Fibroblast of villous mesenchyme (primary cell): ENCODE results near the gene RAB5IF. TPM values are rescaled to one million over a fixed set of nuclear protein-coding genes. Genes with fewer than 3 reads are reported as not detected.

Source experiments
- DNase-seq: peaks from one replicate; pipeline ENCODE4 v3.0.0-alpha.2; 2010; ENCODE audit warnings: low read depth
- H3K4me3 ChIP-seq: 2 replicates; pipeline ENCODE4 v1.5.1; 2011; ENCODE audit warnings: low read depth, mild to moderate bottlenecking, low read length
- total RNA-seq: library from RNA; depleted of rRNA; stranded (reverse); fragments of >200 nt; gene quantifications from 2 replicates; pipeline ENCODE4 v1.2.3, GENCODE V29; 2012
- TF ChIP-seq, protein P1 (sequence below): IDR thresholded peaks from 2 replicates; pipeline ENCODE4 v1.5.1; 2012; ENCODE audit warnings: low read depth, mild to moderate bottlenecking, low read length; ENCODE audit not compliant: insufficient read depth

The RAB5IF gene
- total RNA-seq, 1 donor, result 103 TPM

DNA sequence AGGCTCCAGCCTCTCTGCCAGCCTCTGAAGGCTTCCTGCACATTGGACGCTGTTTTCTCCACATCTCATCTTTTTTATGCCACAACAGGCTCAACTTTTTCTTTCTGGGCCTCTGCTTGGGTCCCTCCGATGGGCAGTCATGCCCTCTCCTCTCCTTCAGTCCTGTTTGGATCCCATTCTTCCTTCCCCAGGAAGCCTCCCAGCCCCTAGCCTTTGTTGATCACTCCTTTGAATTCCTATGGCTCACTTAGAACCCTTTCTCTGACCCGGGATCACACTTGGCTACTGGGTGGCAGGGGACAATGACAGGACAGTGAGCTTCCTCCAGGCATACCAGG is 35.9 kb downstream of the RAB5IF start:
- no peak overlapping the region for H3K4me3 ChIP-seq
- no peak for DNase-seq
- TF ChIP-seq, protein P1, sequence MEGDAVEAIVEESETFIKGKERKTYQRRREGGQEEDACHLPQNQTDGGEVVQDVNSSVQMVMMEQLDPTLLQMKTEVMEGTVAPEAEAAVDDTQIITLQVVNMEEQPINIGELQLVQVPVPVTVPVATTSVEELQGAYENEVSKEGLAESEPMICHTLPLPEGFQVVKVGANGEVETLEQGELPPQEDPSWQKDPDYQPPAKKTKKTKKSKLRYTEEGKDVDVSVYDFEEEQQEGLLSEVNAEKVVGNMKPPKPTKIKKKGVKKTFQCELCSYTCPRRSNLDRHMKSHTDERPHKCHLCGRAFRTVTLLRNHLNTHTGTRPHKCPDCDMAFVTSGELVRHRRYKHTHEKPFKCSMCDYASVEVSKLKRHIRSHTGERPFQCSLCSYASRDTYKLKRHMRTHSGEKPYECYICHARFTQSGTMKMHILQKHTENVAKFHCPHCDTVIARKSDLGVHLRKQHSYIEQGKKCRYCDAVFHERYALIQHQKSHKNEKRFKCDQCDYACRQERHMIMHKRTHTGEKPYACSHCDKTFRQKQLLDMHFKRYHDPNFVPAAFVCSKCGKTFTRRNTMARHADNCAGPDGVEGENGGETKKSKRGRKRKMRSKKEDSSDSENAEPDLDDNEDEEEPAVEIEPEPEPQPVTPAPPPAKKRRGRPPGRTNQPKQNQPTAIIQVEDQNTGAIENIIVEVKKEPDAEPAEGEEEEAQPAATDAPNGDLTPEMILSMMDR, result no peak

DNA sequence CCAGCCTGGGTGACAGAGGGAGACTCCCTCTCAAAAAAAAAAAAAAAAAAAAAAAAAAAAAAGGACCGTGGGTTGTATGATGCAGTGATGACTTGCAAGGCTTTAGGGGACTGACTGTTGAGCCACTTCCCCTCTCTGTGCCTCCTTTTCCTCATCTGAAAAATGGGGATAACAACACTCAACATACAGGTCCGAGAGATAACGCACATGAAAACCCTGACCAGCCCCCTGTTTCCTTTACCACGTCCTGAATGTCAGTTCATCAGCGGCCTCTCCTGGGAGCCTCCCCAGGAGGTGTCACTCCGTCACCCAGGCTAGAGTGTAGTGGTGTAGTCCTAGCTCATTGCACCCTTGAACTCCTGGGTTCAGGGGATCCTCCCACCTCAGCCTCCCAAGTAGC is 36.6 kb downstream of the RAB5IF start:
- TF ChIP-seq, protein P1, result no peak

DNA sequence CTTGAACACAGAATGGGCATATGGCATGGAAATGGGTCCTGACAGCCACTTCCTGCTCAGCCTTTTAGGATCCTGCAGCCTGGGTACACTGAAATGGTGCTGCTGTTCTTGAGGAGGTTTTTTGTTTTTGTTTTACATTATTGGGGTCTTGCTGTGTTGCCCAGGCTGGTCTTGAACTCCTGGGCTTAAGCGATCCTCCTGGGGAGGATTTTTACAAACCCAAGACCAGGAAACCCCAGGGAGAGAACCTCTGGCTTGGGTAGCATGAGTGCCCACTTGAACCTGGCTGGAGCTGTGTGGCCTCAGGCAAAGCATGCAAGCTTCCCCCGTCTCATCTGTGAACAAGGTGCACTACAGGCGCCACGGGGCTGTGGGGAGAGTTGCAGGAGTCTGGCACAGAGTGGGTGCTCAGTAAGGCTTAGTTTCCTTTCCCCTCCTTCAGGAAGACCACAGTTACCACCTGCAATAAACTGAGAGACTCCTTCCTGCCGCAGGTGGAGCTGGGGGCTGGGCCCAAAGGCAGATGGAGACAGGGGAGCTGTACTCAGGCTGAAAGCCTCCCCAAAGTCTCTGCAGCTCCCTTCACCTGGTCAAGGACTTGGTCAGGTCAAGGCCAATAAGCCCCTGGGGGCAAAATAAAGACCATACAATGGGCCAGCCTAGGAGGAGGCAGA is 38.6 kb downstream of the RAB5IF start:
- no peak for DNase-seq
- H3K4me3 ChIP-seq, result no peak overlapping the region
- TF ChIP-seq, protein P1, result no peak

More for the DNA sequence above, 36.6 kb downstream of the RAB5IF start:
- no peak for DNase-seq
- H3K4me3 ChIP-seq, result no peak overlapping the region

DNA sequence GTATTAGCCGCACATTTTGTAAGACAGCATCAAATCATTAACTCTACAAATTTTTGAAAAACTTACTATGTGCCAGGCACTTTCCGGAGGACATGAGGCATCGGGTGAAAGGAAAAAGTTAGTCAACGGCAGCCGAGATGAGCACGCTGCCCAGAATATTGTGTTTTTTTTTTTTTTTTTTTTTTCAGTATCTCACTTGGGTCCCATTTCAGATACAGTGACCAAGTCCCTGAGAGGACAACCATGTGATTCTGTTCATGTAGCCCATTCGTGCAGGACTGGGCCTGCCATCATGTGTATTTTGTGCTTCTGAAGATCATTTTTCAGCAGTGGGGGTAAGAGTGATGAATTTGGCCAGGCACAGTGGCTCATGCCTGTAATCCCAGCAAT is 39.1 kb downstream of the RAB5IF start:
- no peak for DNase-seq
- H3K4me3 ChIP-seq, result no peak overlapping the region
- TF ChIP-seq, protein P1, result no peak

DNA sequence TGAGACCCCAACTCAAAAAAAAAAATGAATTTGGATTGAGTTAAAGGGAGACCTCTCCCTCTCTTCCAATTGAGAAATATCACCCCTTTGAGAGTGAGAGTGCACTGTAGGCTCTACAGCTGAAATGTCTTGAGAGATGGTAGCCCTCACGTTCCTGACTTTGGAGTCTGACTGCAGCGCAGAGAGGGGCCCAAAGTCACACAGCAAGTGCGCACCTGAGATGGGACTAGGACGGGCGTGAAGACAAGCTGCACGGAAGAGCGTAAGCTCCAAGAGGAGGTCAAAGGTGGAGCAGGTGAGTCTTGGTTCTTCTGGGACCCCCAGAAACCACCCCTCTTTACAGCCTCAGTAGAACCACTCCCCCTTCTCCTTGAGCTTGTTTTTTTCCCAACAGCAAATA is 39.8 kb downstream of the RAB5IF start:
- no peak for DNase-seq
- no peak overlapping the region for H3K4me3 ChIP-seq
- TF ChIP-seq, protein P1, result no peak

DNA sequence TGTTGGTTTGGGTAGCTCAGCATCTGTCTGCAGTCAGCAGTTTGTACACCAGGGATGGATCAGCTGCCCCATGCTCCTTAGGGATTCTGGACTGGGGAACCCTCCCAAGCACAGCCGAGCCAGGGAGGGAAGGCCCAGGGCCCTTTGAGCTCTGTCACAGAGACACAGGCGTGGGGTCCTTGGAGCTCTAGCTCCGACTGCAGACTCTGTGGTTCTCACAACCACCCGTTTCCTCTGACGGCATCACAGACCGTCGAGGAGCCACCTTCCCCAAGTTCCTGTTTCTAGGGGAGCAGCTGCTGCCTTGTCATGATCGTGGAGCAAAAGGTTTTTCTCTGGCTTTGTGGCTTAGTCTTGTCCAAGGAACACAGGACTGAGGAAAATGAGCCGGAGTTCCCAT is 40.4 kb downstream of the RAB5IF start, which contains the start of gene SLA2:
Gene SLA2 (minus strand): TSS at position 199 of the 400 bp plus-strand sequence. CDS start 4,861 bp downstream, outside the sequence.
- no peak within 1 kb of the TSS for H3K4me3 ChIP-seq
- no peak for DNase-seq
- TF ChIP-seq, protein P1, result no peak

DNA sequence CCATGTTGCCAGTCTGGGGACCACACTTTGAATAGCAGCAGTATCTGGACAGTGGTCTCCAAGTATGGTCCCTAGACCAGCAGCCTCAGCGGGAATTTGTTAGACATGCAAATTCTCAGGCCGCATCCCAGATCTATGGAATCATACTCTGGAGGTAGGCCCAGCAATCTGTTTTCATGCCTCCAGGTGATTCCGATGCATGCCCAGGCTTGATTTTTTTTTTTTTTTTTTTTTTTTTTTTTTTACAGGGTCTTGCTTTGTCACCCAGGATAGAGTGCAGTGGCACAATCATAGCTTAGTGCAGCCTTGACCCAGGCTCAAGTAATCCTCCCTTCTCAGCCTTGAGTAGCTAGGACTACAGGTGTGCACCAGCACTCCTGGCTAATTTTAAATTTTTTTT is 41.1 kb downstream of the RAB5IF start:
- H3K4me3 ChIP-seq, result no peak overlapping the region
- no peak for DNase-seq
- TF ChIP-seq, protein P1, result no peak
